HEK293 (cell line): ENCODE data around the gene CLEC2L.

Experiments used
- CTCF ChIA-PET: fragments of 350-600 bp; formaldehyde crosslinking; extraction: SDS; loops from one replicate; lab custom pipeline; 2021; ENCODE audit warnings: antibody characterized with exemption; lab: Yijun Ruan, JAX
- POLR2A ChIA-PET: fragments of 300-600 bp; formaldehyde crosslinking; extraction: SDS; loops from one replicate; lab custom pipeline; 2020; ENCODE audit warnings: antibody characterized with exemption, inconsistent platforms; lab: Yijun Ruan, JAX
- H3K27ac ChIP-seq: fragments of 200-500 bp; sonication (Bioruptor generic); 2 replicates; pipeline ENCODE4 v1.5.1; 2014; ENCODE audit warnings: low read depth, low read length, control low read depth, inconsistent platforms; ENCODE audit errors: extremely low read depth
- H3K36me3 ChIP-seq, 2 experiments: fragments of 200-500 bp in 1 of 2; sonication (Bioruptor generic) in 1 of 2; 1 replicate in 1 of 2; 2 replicates in 1 of 2; pipeline ENCODE4 v1.5.1; 2014 to 2017; ENCODE audit warnings: inconsistent platforms in 2 of 2, low read length in 2 of 2; ENCODE audit not compliant: control insufficient read depth in 2 of 2, insufficient read depth in 1 of 2
- H3K4me1 ChIP-seq: fragments of 200-500 bp; sonication (Bioruptor generic); 2 replicates; pipeline ENCODE4 v1.5.1; 2014; ENCODE audit warnings: mild to moderate bottlenecking, low read length, inconsistent platforms; ENCODE audit not compliant: control insufficient read depth, insufficient read depth
- H3K4me3 ChIP-seq: 2 replicates; pipeline ENCODE4 v1.5.1; 2011; ENCODE audit warnings: low read depth, mild to moderate bottlenecking, control low read depth, low read length, moderate library complexity
- H3K9me3 ChIP-seq: fragments of 200-500 bp; sonication (Bioruptor generic); 2 replicates; pipeline ENCODE4 v1.5.1; 2014; ENCODE audit warnings: low read depth, low read length, inconsistent platforms; ENCODE audit not compliant: control insufficient read depth, insufficient read depth
- KLF9 ChIP-seq: fragments of 450-650 bp; formaldehyde crosslinking; IDR thresholded peaks from 2 replicates; pipeline ENCODE4 v1.5.1; 2016; ENCODE audit warnings: missing biosample characterization, missing genetic modification characterization, low read depth
- PRDM6 ChIP-seq: fragments of 450-650 bp; formaldehyde crosslinking; IDR thresholded peaks from 2 replicates; pipeline ENCODE4 v1.5.1; 2017; ENCODE audit warnings: missing biosample characterization, missing genetic modification characterization
- ZBTB21 ChIP-seq: fragments of 450-650 bp; formaldehyde crosslinking; IDR thresholded peaks from 2 replicates; pipeline ENCODE4 v1.5.1; 2017; ENCODE audit warnings: missing biosample characterization, missing genetic modification characterization
- ZEB2 ChIP-seq: fragments of 450-650 bp; formaldehyde crosslinking; IDR thresholded peaks from 2 replicates; pipeline ENCODE4 v1.5.1; 2016; ENCODE audit warnings: missing biosample characterization, missing genetic modification characterization
- ZFHX2 ChIP-seq: fragments of 450-650 bp; formaldehyde crosslinking; conservative IDR thresholded peaks from 2 replicates; pipeline ENCODE4 v1.5.1; 2016; ENCODE audit warnings: missing biosample characterization, missing genetic modification characterization
- ZNF16 ChIP-seq: fragments of 450-650 bp; formaldehyde crosslinking; IDR thresholded peaks from 2 replicates; pipeline ENCODE4 v1.5.1; 2016; ENCODE audit warnings: low read depth, missing biosample characterization, missing genetic modification characterization
- ZNF169 ChIP-seq: fragments of 450-650 bp; formaldehyde crosslinking; IDR thresholded peaks from 2 replicates; pipeline ENCODE4 v1.5.1; 2016; ENCODE audit warnings: missing biosample characterization, missing genetic modification characterization
- ZNF174 ChIP-seq: fragments of 450-650 bp; formaldehyde crosslinking; IDR thresholded peaks from 2 replicates; pipeline ENCODE4 v1.5.0; 2017; ENCODE audit warnings: missing biosample characterization, mild to moderate bottlenecking, missing genetic modification characterization
- ZNF19 ChIP-seq: fragments of 450-650 bp; formaldehyde crosslinking; IDR thresholded peaks from 2 replicates; pipeline ENCODE4; 2016; ENCODE audit warnings: missing biosample characterization, missing genetic modification characterization, low read depth
- ZNF248 ChIP-seq: fragments of 450-650 bp; formaldehyde crosslinking; IDR thresholded peaks from 2 replicates; pipeline ENCODE4 v1.5.1; 2017; ENCODE audit warnings: missing biosample characterization, missing genetic modification characterization
- ZNF48 ChIP-seq: fragments of 450-650 bp; formaldehyde crosslinking; IDR thresholded peaks from 2 replicates; pipeline ENCODE4 v1.5.1; 2016; ENCODE audit warnings: missing biosample characterization, missing genetic modification characterization
- ZNF747 ChIP-seq: fragments of 450-650 bp; formaldehyde crosslinking; IDR thresholded peaks from 2 replicates; pipeline ENCODE4 v1.5.1; 2016; ENCODE audit warnings: missing biosample characterization, missing genetic modification characterization
- ZNF785 ChIP-seq: fragments of 450-650 bp; formaldehyde crosslinking; IDR thresholded peaks from 2 replicates; pipeline ENCODE4 v1.5.1; 2016; ENCODE audit warnings: missing biosample characterization, missing genetic modification characterization
- ZNF792 ChIP-seq: fragments of 450-650 bp; formaldehyde crosslinking; IDR thresholded peaks from 2 replicates; pipeline ENCODE4 v1.5.1; 2016; ENCODE audit warnings: missing biosample characterization, missing genetic modification characterization
- ZNF843 ChIP-seq: fragments of 450-650 bp; formaldehyde crosslinking; IDR thresholded peaks from 2 replicates; pipeline ENCODE4 v1.5.1; 2016; ENCODE audit warnings: missing biosample characterization, missing genetic modification characterization
- ZSCAN23 ChIP-seq: fragments of 450-650 bp; formaldehyde crosslinking; IDR thresholded peaks from 2 replicates; pipeline ENCODE4 v1.5.1; 2016; ENCODE audit warnings: missing biosample characterization, missing genetic modification characterization
- TF ChIP-seq, protein P1 (sequence below): fragments of 450-650 bp; formaldehyde crosslinking; IDR thresholded peaks from 2 replicates; pipeline ENCODE4 v1.5.1; 2016; ENCODE audit warnings: missing biosample characterization, missing genetic modification characterization
- TF ChIP-seq, protein P2 (sequence below): fragments of 450-650 bp; formaldehyde crosslinking; IDR thresholded peaks from 2 replicates; pipeline ENCODE4 v1.5.1; 2017; ENCODE audit warnings: missing biosample characterization, mild to moderate bottlenecking, missing genetic modification characterization, moderate library complexity
- TF ChIP-seq, protein P3 (sequence below): IDR thresholded peaks from 2 replicates; pipeline ENCODE4 v1.6.1; 2011; ENCODE audit warnings: mild to moderate bottlenecking, low read depth, low read length, borderline replicate concordance

Gene CLEC2L

GRCh38 chr7:139582671-139583155 is 59.2 kb downstream of the CLEC2L start (continued):
- TF ChIP-seq, protein P1, sequence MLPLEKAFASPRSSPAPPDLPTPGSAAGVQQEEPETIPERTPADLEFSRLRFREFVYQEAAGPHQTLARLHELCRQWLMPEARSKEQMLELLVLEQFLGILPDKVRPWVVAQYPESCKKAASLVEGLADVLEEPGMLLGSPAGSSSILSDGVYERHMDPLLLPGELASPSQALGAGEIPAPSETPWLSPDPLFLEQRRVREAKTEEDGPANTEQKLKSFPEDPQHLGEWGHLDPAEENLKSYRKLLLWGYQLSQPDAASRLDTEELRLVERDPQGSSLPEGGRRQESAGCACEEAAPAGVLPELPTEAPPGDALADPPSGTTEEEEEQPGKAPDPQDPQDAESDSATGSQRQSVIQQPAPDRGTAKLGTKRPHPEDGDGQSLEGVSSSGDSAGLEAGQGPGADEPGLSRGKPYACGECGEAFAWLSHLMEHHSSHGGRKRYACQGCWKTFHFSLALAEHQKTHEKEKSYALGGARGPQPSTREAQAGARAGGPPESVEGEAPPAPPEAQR, result no peak
- TF ChIP-seq PRDM6 (no peak), ZNF785 (tag by site-specific recombination) (no peak), ZBTB21 (tag by site-specific recombination) (no peak), KLF9 (tag by site-specific recombination) (no peak), ZNF19 (no peak)
- TF ChIP-seq, protein P2, sequence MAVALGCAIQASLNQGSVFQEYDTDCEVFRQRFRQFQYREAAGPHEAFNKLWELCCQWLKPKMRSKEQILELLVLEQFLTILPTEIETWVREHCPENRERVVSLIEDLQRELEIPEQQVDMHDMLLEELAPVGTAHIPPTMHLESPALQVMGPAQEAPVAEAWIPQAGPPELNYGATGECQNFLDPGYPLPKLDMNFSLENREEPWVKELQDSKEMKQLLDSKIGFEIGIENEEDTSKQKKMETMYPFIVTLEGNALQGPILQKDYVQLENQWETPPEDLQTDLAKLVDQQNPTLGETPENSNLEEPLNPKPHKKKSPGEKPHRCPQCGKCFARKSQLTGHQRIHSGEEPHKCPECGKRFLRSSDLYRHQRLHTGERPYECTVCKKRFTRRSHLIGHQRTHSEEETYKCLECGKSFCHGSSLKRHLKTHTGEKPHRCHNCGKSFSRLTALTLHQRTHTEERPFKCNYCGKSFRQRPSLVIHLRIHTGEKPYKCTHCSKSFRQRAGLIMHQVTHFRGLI (tag by site-specific recombination), result no peak

DNA sequence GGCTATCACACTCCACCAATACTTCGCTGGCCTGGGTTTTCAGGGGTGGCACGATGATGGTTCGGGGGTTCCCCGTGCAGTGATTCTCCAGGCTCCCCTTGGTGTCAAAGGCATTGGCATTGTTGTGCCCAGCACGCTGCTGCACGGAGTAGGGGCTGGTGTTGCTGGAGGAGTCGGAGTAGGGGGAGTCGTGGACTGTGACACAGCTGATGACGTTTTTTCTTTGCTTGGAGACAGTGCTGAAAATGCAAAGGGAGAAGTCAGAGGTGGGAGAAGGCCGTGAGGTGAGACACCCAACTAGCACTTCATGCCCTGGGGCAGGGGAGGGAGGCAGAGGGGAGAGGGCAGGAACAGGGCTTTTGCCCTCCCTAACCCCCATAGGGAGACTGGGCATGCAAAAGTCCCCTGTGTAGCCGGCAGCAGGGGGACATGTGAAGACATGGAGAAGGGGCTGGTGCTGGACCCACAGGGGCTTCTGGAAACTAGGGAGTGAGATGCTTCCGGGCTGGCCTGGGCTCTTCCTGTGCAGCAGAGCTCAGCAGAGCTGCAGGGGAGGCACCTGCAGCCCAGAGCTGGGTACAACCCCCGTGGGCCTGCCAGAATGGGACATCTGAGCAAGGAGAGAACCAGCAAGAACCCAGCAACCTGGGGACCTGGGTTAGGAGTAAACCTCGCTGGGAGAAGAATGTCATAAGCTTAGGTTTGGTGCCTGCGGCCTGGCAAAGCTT is 60.5 kb downstream of the CLEC2L start:
- Histone ChIP-seq H3K4me3 (no peak overlapping the region), H3K36me3 (peaks cover 0 to 65% of the 10 kb centered on the region in 2 experiments; a peak in 2 of 3 replicates), H3K9me3 (no peaks in the 10 kb centered on the region), H3K4me1 (no peaks in the 10 kb centered on the region), H3K27ac (no peak overlapping the region)
- POLR2A ChIA-PET, result no interaction called here
- TF ChIP-seq ZFHX2 (tag by site-specific recombination) (no peak), ZNF747 (tag by site-specific recombination) (no peak), ZNF843 (tag by site-specific recombination) (no peak), ZNF792 (tag by site-specific recombination) (no peak), PRDM6 (no peak), ZNF16 (tag by site-specific recombination) (no peak), ZEB2 (tag by site-specific recombination) (no peak)
- CTCF ChIA-PET, result interaction anchor here (0.6 to 3.6 kb wide), 5 partner anchors 18 to 559 kb away, joined by 3 to 16 read pairs (median 3); no protein-coding TSS in a partner anchor

- TF ChIP-seq ZNF174, result no peak
- no peak for TF ChIP-seq ZNF169 (tag by site-specific recombination)
- no peak for TF ChIP-seq ZNF248 (tag by site-specific recombination)
- TF ChIP-seq ZSCAN23 (tag by site-specific recombination), result no peak
- TF ChIP-seq ZNF48, result no peak
- TF ChIP-seq, protein P3, sequence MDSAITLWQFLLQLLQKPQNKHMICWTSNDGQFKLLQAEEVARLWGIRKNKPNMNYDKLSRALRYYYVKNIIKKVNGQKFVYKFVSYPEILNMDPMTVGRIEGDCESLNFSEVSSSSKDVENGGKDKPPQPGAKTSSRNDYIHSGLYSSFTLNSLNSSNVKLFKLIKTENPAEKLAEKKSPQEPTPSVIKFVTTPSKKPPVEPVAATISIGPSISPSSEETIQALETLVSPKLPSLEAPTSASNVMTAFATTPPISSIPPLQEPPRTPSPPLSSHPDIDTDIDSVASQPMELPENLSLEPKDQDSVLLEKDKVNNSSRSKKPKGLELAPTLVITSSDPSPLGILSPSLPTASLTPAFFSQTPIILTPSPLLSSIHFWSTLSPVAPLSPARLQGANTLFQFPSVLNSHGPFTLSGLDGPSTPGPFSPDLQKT, result no peak
- no peak for TF ChIP-seq ZFHX2 (tag by site-specific recombination)
- H3K27ac ChIP-seq, result no peak overlapping the region
- no peaks in the 10 kb centered on the region for H3K4me1 ChIP-seq
- no peaks in the 10 kb centered on the region for H3K9me3 ChIP-seq
- H3K36me3 ChIP-seq, result peaks cover 0 to 65% of the 10 kb centered on the region in 2 experiments; a peak in 2 of 3 replicates
- POLR2A ChIA-PET, result interaction anchor here (0.8 kb wide), 1 partner anchor 17 kb away, joined by 3 read pairs; no protein-coding TSS in a partner anchor
- H3K4me3 ChIP-seq, result no peak overlapping the region
- CTCF ChIA-PET, result interaction anchor here (0.6 to 3.6 kb wide), 5 partner anchors 17 to 87 kb away, joined by 3 to 16 read pairs (median 3); no protein-coding TSS in a partner anchor
These were observed 61.6 kb downstream of the CLEC2L start for GRCh38 chr7:139585042-139585441.
